C4-2B (cell line): ENCODE results near the gene BCKDK.

Experiments used
- CTCF ChIP-seq: fragments of 450-650 bp; conservative IDR thresholded peaks from 2 replicates; pipeline ENCODE4 v1.5.1; 2017; ENCODE audit warnings: mild to moderate bottlenecking
- ZFX ChIP-seq: fragments of 450-650 bp; IDR thresholded peaks from 2 replicates; pipeline ENCODE4 v1.6.1; 2017

GRCh38 chr16:31106509-31107464, 1.4 kb upstream of the BCKDK start:
- TF ChIP-seq CTCF (no peak), ZFX (no peak)
